GM18870 (cell line): Measurements from ENCODE around the gene KIAA1549.
"Not testable (repeated sequence)": the region's sequence is repeated elsewhere in the genome, so short reads cannot be mapped to it uniquely, and the experiment has no call there.

Source experiments
- ATAC-seq: cut with Tn5 transposase; IDR thresholded peaks from one replicate; pipeline ENCODE4 v1.9.1; 2021; ENCODE audit warnings: moderate library complexity; ENCODE audit not compliant: unreplicated experiment

Gene KIAA1549

DNA sequence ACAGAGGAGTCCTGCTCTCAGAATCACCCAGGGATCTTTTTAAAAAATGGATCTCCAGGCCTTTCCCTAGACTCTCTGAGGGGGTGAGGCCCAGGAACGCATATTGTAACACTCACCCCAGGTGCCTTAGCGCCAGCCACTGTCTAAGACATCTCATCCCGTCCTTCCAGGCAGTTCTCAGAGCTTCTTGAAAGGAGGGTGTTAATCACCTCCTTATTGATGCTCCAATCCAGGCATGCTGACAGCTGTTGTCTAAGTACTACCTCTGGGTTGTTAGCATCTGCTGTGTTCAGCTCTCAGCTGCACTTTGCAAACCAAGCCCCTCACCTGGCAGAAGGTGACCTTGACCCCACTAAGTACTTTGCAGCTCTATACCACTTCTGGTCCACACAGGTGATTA is 36.0 kb downstream of the KIAA1549 start:
- ATAC-seq = no peak

DNA sequence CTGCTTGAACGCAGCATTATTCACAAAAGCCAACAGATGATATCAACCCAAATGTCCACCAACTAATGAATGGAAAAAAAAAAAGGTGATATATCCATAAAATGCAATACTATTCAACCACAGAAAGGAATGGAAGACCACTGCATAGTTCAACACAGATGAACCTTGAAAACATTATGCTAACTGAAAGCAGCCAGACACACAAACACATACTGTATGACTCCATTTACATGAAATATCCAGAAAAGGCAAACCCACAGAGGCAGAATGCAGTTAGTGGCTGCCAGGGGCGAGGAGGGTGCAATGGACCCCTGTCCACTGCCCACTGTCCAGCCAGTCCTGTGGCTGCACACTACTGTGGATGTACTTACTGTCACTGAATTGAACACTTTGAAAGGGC is 36.6 kb downstream of the KIAA1549 start:
- ATAC-seq = no peak

DNA sequence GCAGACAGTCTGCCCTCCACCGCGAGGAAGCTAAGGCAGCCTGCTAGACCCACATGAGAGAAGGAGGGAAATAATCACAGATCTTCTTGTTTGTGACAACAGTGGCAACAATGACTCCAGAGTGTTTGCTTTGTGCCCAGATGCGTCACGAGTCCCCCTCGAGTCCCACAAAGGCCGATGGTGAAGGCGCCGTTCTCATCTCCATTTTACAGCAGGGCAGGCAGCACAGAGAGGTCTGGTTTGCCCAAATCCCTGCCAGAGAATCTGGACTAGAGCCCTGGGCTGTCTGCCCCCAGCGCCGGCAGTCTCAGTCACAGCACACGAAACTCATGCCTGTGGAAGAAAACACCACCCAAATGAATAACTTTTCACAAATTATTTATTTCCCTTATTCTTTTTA is 38.1 kb downstream of the KIAA1549 start:
- ATAC-seq = no peak

DNA sequence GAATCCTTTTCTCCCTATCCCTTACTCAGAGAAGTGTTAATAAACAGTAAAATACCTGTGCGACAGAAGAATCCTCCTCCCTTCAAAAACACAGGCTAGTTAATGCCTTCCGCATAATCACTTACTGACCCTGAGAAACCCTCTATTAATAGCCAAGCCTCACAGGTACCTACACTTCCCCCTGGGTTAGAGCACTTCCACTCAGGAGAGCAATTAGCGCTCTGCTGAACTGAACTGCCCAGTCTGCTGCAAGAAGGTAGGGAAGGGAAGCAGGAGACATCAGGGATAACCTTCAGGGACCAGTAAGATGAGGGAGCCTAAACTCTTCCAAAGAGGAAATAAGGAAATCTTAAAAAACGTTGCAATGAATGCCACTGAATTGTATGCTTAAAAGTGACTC is 39.6 kb downstream of the KIAA1549 start:
- no peak for ATAC-seq

DNA sequence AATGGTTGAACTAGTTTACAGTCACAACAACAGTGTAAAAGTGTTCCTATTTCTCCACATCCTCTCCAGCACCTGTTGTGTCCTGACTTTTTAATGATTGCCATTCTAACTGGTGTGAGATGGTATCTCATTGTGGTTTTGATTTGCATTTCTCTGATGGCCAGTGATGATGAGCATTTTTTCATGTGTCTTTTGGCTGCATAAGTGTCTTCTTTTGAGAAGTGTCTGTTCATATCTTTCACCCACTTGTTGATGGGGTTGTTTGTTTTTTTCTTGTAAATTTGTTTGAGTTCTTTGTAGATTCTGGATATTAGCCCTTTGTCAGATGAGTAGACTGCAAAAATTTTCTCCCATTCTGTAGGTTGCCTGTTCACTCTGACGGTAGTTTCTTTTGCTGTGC is 40.6 kb downstream of the KIAA1549 start:
- ATAC-seq = not testable (repeated sequence)

DNA sequence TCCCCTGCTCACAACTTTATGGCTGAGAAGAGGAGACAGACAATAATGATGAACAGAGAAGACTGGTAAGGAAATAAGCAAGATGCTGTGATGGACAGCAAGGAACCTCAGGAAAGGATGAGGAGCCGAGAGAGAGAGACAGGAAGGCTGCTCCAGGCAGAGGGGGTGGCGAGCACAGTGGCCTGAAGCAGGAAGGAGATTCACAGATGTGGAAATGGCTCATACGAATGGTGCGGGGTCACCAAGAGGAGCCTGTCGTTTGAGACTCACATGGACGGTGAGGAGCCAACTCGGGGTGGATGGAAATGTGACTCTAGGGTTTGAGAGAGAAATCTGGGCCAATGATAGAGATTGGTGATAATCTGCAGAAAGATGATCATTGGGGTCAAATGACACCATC is 43.7 kb downstream of the KIAA1549 start:
- no peak for ATAC-seq

DNA sequence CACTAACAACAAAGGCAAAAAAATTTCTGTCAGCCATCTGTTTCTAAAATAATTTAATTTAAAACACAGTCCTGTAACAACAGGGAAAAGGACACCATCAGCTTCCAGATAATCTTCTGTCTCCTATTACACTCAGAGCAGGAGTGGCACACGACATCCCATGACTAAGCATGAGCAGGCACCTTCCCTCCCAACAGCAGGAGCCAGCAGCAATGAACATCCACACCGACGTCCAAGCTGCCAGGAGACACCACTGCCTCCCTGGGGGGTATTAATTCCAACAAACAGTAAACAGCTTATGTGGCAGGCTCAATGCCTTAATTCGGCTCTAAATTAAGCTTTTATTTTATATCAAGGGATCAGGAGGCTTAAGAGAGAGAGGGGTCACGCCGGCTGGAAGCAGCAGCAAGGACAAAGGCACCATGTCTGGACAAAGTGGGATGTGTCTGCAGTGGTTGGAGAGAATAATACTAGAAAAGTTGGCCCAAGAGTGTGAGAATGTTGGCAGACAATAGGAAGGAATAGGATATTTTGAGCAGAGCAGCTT is 45.7 kb downstream of the KIAA1549 start:
- ATAC-seq = no peak

DNA sequence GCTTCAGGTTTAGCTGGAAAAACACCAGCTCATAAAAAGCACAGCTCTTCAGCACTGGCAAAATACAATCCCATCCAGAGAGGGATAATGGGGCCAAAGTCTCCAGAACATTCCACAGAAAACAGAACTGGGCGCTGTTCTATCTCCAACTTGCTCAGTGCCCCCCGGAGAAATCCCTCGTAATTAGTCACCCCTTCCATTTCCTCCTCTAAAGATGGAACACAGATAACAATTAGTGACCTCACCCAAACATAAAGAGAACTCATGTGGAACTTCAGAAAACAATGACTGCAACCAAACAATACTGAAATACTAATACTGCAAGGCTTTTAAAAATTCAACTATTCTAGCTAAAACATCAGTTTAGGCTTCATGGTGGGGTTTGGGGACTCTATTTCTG is 46.3 kb downstream of the KIAA1549 start:
- no peak for ATAC-seq

DNA sequence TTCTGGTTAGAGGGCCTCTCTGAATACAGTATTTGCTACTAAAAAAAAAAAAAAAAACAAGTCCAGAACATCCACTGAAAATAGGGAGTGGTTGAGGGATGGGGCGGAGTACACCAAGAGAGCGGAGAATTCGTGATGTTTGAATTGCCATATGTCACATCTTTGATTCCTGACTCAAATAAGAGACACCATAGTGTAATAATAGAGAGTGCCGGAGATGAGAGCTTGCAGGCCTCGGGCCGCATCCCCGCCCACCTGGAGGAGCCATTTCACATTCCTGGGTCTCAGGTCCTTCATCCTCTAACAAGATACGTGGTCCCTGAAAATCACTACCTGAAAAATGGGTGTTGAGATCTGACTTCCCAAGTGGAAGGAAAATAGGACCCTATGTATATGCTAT is 46.8 kb downstream of the KIAA1549 start:
- no peak for ATAC-seq

DNA sequence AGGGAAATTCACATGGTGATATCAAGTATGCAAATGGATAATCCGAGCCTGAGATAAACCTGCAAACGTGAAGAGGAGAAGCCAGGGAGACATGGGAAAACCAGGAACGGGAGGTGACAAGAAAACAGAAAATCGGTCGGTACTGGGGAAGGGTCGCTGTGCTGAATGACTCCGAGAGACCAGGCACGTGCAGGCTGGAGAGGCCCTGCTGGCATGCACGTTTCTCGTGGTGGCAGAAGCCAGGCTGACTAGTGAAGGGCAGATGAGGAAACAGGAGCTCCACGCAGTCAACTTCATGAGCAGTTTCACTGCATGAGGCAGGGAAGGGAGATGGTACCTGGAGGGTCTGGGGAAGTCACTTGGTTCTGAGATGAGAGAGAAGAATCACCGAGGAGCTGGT is 48.3 kb downstream of the KIAA1549 start:
- ATAC-seq = no peak

DNA sequence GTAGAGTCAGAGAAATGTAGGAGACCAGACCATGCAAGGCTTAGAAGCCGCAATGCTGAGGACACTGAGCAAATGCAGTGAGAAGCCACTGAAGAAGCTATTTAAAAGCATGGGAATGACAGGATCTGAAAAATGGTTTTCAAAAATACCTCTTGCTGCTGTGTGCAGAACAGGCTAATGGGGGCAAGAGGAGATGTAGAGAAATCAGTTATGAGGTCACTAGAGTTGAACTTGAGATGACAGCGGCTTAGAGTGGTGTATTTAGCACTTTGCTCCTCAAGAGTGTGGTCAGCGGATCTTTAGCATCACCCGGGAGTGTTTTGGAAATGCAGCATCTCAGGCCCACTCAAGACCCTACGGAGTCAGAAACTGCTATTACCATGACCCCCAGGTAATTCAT is 48.8 kb downstream of the KIAA1549 start:
- no peak for ATAC-seq

DNA sequence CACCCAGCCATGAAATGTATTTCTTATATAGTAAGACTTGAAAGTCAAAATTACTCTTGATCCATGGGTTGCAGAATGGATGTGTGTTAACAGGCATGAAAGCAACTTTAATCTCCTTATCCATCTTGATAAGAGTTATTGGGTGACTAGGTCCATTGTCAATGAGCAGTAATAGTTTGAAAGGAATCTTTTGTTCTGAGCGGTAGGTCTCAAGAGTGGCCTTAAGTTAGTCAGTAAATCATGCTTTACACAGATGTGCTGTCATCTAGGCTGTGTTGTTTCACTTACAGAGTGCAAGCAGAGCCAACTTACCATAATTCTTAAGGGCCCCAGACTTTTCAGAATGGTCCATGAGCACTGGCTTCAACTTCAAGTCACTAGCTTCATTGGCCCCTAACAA is 51.2 kb downstream of the KIAA1549 start:
- ATAC-seq = no peak

DNA sequence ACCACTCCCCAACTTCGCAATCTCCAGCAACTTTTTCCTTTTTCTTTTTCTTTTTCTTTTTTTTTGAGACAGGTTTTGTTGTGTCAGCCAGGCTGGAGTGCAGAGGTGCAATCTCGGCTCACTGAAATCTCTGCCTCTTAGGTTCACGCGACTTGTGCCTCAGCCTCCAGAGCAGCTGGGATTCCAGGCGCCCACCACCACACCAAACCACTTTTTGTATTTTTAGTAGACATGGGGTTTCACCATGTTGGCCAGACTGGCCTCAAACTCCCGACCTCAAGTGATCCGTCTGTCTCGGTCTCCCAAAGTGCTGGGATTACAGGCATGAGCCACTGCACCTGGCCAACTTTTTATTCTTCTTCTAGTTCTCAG is 55.0 kb downstream of the KIAA1549 start:
- ATAC-seq = no peak

DNA sequence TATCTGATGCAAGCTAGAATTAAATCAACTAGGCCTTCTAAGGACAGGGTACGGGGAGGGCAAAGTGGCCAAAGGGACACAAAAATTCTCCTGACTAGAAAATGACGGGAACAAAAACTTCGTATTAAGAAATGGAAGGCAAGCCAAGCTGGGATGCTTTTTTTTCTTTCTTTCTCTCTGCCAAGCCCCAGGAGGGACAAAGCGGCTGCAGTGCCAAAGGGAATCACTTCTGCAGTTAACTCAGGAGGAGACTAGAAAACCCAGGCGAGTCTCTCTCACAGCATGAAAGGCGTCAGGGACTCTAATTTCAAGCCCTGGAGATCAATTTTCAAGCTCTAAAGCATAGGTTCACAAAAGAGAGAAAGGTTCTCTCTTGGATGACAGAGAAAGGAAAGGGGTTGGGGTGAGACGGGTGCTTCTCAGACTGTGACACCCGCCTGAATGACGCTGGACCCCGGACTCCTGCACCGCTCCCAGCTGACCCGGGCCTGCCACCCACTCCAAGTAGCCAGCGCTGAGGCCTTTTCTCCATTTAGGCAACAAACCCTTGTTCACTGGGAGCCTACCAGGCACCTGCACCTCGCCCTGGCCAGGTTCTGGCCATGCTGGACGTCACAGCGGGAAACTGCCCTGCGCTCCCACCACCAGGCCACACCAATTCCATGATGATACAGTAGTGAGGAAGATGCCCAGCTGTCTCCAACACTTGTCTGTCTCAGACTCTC is 56.5 kb downstream of the KIAA1549 start:
- no peak for ATAC-seq

DNA sequence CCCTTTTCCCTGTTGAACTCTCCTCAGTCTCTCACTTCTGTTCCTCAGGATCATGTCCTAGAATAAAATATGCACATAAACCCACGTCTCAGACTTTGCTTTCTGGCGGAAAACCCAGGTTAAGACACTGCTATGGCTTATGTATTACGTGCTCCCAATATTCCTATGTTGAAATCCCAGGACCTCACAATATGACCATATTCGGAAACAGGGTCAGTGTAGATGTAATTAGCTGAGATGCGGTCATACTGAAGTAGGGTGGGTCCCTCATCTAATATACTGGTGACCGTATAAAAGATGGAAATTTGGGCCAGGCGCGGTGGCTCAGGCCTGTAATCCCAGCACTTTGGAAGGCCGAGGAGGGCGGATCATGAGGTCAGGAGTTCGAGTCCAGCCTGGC is 59.9 kb downstream of the KIAA1549 start:
- no peak for ATAC-seq

DNA sequence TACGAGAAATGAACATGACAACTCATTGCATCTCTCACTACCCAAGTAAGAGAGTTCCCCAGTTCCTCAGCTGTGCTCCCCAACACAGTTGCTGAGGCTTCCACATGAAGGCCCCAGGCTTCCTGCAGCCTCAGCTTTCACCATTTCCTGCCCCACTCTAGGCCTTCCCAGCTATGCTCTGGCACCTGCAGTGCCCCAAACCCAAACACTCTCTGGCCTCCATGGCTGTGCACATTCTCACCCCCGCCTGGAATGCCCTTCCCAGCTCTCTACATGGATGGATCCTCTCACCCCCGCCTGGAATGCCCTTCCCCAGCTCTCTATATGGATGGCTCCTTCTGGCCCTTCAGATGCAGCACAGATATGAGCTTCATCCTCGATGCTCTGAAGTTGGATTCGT is 61.3 kb downstream of the KIAA1549 start:
- ATAC-seq = no peak

DNA sequence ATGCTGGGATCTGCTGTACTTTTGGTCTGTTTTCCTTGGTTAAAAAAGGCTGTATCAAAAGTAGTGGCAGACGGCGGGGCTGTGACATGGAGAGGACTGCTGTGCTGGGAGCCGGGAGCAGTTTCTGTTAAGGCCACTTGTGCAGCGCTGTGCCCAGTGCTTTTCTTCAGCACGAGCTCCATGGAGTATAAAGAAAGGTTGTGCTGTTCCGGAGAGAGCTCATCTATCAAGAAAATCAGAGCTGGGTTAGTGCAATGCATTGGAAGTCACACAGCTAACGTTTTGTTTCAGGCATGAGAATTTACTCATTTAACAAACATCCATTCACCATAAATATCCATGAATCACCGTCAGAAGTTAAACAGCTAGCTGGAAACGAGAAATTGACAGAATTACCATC is 62.0 kb downstream of the KIAA1549 start:
- no peak for ATAC-seq

DNA sequence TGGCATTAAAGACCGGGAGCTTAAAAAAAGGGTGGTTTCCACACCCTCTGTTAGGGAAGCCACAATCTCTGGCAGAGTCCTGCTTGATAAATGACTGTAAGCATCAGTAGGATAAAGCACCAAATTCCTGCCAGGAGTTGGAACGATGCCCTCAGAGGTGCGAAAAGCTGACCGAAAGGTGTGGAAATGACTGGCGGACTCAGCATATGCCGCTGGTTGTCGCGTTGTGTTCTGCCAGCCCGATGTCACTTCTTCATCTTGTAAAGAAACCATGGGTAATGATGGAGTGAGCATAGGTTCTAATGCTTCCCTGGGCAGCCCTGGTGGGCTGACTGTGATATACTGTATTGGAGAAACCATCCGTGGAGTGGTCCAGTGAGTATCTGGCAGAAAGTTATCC is 62.4 kb downstream of the KIAA1549 start:
- ATAC-seq = no peak

DNA sequence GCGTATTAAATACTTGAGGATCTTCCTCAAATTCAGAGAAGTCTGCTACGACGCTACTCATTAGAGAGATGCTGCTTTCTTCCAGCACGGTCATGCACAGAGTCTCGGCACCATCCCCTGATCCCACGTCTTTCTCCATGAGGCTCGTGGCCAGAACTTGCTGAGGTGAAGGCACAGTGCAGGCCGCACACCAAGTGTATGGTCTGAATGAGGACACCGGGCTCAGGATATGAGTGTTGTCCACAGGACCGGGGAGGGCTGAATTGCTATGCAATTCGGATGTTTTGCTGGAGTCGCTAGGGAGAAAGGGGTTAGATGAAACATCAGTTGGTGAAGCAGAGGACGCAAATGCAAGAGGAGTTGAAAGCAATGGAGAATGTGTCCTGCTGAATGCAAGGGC is 63.0 kb downstream of the KIAA1549 start:
- no peak for ATAC-seq

DNA sequence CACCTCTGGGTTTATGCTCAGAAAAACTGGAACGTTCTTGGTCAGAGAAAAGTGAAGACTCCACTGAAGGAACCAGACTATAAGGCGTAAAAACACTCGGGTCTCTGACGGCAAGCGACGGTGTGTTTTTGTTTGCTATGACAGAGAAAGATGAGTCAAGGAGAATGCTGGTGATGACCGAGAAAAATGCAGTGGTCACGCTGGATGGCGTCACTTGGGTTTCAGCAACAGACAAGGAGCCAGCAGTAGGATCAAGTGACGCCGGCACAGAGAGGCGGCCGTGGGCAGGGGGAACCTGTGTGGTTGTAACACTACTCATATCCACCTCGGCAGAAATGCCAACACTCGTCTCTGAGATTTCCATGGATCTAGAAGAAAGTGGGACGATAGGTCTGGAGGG is 63.4 kb downstream of the KIAA1549 start:
- no peak for ATAC-seq

DNA sequence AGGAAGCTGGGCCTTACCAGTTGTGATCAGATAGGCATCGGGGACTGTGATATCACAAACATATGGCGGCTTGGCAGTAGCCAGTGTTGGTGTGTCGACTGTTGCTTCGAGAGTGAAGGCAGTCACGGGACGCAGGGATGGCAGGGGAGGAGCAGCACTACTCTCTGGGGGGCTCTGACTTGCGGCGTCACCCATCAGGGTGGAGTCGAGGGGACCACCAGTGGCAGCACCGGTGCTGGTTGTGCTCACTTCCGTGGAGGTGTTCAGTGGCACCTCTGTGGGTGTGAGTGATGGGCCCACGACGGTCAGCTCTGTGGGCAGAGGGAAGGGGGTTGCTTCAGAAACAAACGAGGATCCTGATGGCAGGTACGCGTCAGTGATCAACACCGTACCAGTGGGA is 64.5 kb downstream of the KIAA1549 start:
- no peak for ATAC-seq

DNA sequence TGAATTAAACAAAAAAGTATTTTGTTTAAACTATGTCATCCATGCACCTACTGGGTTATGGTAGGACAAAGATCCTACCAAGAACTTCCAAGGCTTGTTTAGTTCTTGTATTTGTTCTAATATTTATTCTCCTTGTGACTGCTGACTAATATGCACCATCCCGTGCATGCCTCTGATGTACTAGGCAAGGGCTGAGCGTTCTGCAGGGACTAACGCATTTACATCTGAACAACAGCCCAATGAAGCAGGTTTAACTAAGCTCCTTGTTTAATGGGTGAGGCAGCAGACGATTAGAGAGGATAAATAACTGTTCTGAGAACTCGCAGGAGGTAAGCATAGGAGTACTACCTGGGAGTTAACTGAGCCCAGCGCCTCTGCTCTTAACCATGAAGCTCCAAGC is 64.9 kb downstream of the KIAA1549 start:
- no peak for ATAC-seq

DNA sequence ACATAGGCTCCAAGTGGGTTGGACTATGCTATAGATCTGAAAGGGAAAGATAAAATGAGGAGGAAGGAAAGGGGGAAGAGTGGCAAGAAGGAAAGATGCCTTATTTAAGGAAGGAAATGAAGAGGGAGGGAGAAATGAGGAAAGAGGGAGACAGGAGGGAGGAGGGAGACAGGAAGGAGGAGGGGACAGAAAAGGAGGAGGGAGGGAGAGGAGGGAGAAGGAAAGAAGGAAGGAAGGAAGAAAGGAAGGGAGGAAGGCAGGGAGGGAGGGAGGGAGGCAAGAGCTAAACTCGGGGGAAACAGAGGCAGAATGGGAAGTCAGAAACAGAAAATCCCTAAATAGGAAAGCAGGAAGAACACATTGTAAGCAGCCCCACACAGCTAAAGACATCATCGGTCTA is 67.4 kb downstream of the KIAA1549 start:
- no peak for ATAC-seq
